Smooth muscle cell (in vitro differentiated cells): ENCODE data around the gene MEGF8. TPM values are rescaled to one million over a fixed set of nuclear protein-coding genes. Genes with fewer than 3 reads are reported as not detected.

Source experiments
- DNase-seq: peaks from one replicate; lab custom pipeline; 2025; ENCODE audit not compliant: unreplicated experiment; lab: John Stamatoyannopoulos, UW
- H2AFZ ChIP-seq: fragments of 200-600 bp; sonication (generic); 2 replicates; pipeline ENCODE4 v1.6.0; 2016; ENCODE audit warnings: antibody characterized with exemption, low read depth, mild to moderate bottlenecking
- H3F3A ChIP-seq: fragments of 200-600 bp; sonication (generic); 2 replicates; pipeline ENCODE4 v1.6.0; 2017; ENCODE audit warnings: antibody characterized with exemption, low read depth
- H3K27ac ChIP-seq: fragments of 200-600 bp; sonication (generic); 2 replicates; pipeline ENCODE4 v1.5.1; 2016; ENCODE audit warnings: low read depth, mild to moderate bottlenecking
- H3K27me3 ChIP-seq: fragments of 200-600 bp; sonication (generic); 2 replicates; pipeline ENCODE4 v1.6.1; 2016; ENCODE audit warnings: low read depth, mild to moderate bottlenecking
- H3K36me3 ChIP-seq: fragments of 200-600 bp; sonication (generic); 2 replicates; pipeline ENCODE4 v1.5.1; 2016; ENCODE audit warnings: low read depth
- H3K4me1 ChIP-seq: fragments of 200-600 bp; sonication (generic); 2 replicates; pipeline ENCODE4 v1.5.1; 2016; ENCODE audit warnings: low read depth
- H3K4me2 ChIP-seq: fragments of 200-600 bp; sonication (generic); 2 replicates; pipeline ENCODE4 v1.6.0; 2016; ENCODE audit warnings: mild to moderate bottlenecking
- H3K4me3 ChIP-seq: fragments of 200-600 bp; sonication (generic); 2 replicates; pipeline ENCODE4 v1.5.1; 2016; ENCODE audit warnings: mild to moderate bottlenecking
- H3K79me2 ChIP-seq: fragments of 200-600 bp; sonication (generic); 2 replicates; pipeline ENCODE4 v1.6.0; 2016; ENCODE audit warnings: low read depth, mild to moderate bottlenecking
- H3K9ac ChIP-seq: fragments of 200-600 bp; sonication (generic); 2 replicates; pipeline ENCODE4 v1.6.0; 2016; ENCODE audit warnings: low read depth
- H3K9me3 ChIP-seq: fragments of 200-600 bp; sonication (generic); replicated peaks from 2 replicates; pipeline ENCODE4 v1.5.1; 2016; ENCODE audit warnings: low read depth
- H4K20me1 ChIP-seq: fragments of 200-600 bp; sonication (generic); 2 replicates; pipeline ENCODE4 v1.6.0; 2016; ENCODE audit warnings: low read depth
- WGBS: methylation state at CpG from one replicate; pipeline ENCODE4 v1.1.7; 2016; ENCODE audit warnings: low lambda C conversion rate; 5-methylcytosine and 5-hydroxymethylcytosine counted together
- polyA plus RNA-seq: library from polyadenylated mRNA; unstranded; fragments of >200 nt; fragmentation: Nextera tagmentation; extraction: Ambion mirVana; gene quantifications from 2 replicates; pipeline ENCODE4 v1.2.1, GENCODE V29; 2016
- total RNA-seq: library from RNA; depleted of rRNA; stranded (reverse); fragments of >200 nt; gene quantifications from 2 replicates; pipeline ENCODE4 v1.2.3, GENCODE V29; 2014
- TF ChIP-seq, protein P1 (sequence below): fragments of 200-600 bp; sonication (generic); IDR thresholded peaks from 2 replicates; pipeline ENCODE4 v1.5.1; 2017; ENCODE audit warnings: borderline replicate concordance, mild to moderate bottlenecking, antibody characterized with exemption; ENCODE audit not compliant: insufficient read depth, poor library complexity, severe bottlenecking

The MEGF8 gene
- total and polyA plus RNA-seq, 2 experiments from 2014 or later = 8.2 to 16.4 TPM

DNA sequence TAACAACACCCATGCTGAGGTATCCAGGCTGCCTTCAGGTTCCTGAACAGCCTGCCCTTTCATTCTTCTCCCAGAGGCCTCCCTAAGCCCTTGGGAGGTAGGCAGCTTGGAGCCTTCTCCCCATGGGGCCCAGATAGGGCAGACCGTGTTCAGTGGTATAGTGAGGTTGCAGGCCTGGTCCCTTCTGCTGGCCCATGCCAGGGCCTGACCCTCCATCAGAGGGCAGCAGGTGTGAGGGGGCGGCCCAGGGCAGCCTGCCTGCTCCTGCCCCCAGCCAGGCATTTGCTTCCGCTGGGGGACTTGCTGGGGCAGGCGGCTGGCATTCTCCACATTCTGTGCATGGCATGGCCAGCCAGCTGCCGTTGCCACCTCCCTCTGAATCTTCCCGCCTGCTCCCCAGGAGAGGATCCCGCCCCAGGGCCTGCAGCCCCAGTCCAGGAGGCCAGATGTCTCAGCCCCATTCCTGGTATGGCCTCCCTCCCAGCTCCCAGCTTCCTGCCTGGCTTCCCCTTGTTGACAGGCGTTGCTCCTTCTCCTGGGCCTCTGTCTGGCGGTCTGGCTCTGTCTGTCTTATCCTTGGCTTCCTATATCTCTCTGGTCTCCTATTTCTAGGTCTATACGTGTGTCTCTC lies 47.5 kb upstream of the MEGF8 start:
- Histone ChIP-seq H3F3A (peaks cover 33% of the 10 kb centered on the region), H2AFZ (no peak overlapping the region), H3K4me2 (peak overlapping the region; percentile 32), H3K27me3 (no peaks in the 10 kb centered on the region), H3K9me3 (no peaks in the 10 kb centered on the region), H3K79me2 (peaks cover 26% of the 10 kb centered on the region), H4K20me1 (peaks cover 36% of the 10 kb centered on the region), H3K9ac (no peak overlapping the region), H3K27ac (peak overlapping the region; percentile 38), H3K4me3 (no peak overlapping the region), H3K36me3 (no peaks in the 10 kb centered on the region), H3K4me1 (peaks cover 34% of the 10 kb centered on the region)
- TF ChIP-seq, protein P1, sequence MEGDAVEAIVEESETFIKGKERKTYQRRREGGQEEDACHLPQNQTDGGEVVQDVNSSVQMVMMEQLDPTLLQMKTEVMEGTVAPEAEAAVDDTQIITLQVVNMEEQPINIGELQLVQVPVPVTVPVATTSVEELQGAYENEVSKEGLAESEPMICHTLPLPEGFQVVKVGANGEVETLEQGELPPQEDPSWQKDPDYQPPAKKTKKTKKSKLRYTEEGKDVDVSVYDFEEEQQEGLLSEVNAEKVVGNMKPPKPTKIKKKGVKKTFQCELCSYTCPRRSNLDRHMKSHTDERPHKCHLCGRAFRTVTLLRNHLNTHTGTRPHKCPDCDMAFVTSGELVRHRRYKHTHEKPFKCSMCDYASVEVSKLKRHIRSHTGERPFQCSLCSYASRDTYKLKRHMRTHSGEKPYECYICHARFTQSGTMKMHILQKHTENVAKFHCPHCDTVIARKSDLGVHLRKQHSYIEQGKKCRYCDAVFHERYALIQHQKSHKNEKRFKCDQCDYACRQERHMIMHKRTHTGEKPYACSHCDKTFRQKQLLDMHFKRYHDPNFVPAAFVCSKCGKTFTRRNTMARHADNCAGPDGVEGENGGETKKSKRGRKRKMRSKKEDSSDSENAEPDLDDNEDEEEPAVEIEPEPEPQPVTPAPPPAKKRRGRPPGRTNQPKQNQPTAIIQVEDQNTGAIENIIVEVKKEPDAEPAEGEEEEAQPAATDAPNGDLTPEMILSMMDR = no peak
- DNase-seq = no peak
- 48% methylated on average over 10 of the region's 10 CpGs for WGBS

DNA sequence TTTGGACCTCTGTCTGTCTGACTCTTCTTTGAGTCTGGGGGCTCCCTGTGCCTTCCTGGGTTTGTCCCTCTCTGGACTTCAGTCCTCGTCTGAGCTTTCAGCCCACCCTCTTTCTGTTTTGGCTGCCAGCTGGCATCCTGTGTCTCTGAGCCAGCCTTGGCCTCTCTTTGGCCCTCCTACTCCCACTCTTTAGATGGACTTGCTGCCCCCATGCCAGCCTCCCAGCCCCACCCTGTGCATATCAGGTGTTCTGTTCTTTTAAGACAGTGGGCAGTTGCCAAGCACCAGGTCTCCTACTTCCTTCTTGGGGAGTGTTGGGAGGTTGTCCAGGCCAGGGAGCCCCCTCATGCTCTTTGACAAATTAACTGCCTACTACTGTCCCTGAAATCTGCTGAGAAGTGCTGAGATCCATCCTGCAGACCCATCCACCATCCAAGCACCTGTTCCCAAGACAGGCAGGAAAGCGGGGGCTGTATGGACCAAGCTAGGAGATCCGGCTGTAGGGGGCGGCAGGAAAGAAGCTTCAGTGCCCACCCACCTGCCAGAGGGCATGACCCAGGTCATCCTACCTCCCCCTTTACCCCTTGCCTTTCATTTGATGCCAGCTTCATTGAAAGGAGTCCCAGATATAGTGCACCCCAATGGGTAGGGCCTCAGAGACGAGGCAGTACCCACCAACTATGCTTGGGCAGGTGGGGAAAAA lies 46.8 kb upstream of the MEGF8 start:
- DNase-seq = no peak

DNA sequence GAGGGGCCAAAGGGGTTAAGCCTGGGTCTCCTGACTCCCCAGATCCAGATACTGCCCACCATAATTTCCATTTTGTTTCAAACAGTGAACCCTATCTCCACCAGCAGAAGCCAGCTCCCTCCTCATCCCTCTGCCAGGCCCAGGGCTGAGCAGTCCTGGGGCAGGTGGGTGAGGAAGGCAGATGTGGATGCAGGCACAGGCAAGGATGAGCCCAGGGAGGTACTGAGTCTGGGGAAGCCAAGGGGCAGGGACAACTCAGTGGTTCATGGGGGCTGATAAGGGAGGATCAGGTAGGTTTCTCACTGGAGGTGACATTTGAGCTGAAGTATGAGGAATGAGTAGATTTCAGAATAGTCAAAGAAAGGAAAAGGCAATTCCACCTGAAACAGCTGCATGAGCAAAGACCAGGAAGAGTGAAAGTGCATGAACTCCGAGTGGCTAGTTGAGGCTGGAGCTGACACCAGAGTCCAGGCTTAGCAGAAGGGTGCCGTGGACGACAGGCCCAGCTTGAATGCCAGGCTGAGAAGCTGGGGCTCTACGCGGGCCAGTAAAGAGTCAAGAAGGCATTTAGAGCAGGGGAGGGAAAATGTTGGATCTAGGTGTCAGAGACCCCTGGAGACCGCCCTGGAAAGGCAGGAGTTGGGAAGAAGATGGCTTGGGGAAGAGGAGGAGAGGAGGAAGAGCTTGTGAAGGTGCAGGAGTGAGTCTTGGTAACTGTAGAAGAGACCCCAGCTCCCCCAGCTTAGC lies 46.1 kb upstream of the MEGF8 start:
- Histone ChIP-seq H3K4me2 (peak overlapping the region; percentile 95), H3K4me3 (peak overlapping the region; percentile 94), H3F3A (peaks cover 36% of the 10 kb centered on the region), H3K27me3 (no peaks in the 10 kb centered on the region), H3K27ac (peak overlapping the region; percentile 97), H3K9me3 (no peaks in the 10 kb centered on the region), H3K4me1 (peaks cover 38% of the 10 kb centered on the region), H4K20me1 (peaks cover 36% of the 10 kb centered on the region), H3K36me3 (no peaks in the 10 kb centered on the region), H3K9ac (peak overlapping the region; percentile 86), H3K79me2 (peaks cover 20% of the 10 kb centered on the region), H2AFZ (no peak overlapping the region)
- TF ChIP-seq, protein P1 = no peak
- DNase-seq = no peak
- 22% methylated on average over 6 of the region's 6 CpGs for WGBS

More for the DNA sequence above, 46.8 kb upstream of the MEGF8 start:
- TF ChIP-seq, protein P1 = no peak
- H3K4me1 ChIP-seq = peaks cover 38% of the 10 kb centered on the region
- H3K36me3 ChIP-seq = no peaks in the 10 kb centered on the region
- no peaks in the 10 kb centered on the region for H3K27me3 ChIP-seq
- peak overlapping the region; percentile 95 for H3K4me2 ChIP-seq
- H3K9me3 ChIP-seq = no peaks in the 10 kb centered on the region
- H3F3A ChIP-seq = peaks cover 36% of the 10 kb centered on the region
- no peak overlapping the region for H2AFZ ChIP-seq
- peaks cover 36% of the 10 kb centered on the region for H4K20me1 ChIP-seq
- H3K79me2 ChIP-seq = peaks cover 25% of the 10 kb centered on the region
- H3K4me3 ChIP-seq = no peak overlapping the region
- WGBS = 89% methylated on average over 5 of the region's 5 CpGs
- no peak overlapping the region for H3K9ac ChIP-seq
- H3K27ac ChIP-seq = peak overlapping the region; percentile 97
